ENCODE results near the gene SEC22C. TPM values are rescaled to one million over a fixed set of nuclear protein-coding genes. Genes with fewer than 3 reads are reported as not detected.

Gene SEC22C
- total and polyA plus RNA-seq, 2 of the 4 experiments (the other 2 are of a cell fraction): 24.0 to 43.9 TPM

DNA sequence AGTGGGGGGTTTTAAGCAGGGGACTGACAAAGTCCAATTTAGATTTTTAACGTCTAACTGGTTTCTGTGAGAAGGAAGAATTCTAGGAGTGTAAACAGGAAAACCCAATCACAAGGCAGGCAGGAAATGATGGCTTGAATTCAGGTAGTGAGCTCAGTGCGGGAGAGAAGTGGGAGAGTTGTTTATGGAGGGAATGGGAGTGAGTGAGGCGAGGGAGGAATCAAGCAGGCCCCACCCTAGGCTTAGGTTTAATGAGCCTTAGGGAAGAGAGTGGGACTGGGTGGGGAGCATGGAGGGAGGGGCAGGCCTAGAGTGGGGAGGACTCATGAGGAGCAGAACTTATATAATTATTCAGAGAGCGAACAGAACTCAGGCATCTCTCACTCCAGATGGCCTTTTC, 61.4 kb downstream of the SEC22C start:
- Histone ChIP-seq H2BK15ac (ENCODE audit: low read depth, low read length) (no peak overlapping the region), H3K18ac (ENCODE audit: low read depth, low read length) (no peak overlapping the region), H3K36me3 (ENCODE audit: control insufficient read depth, insufficient read depth, low read length) (no peaks in the 10 kb centered on the region), H4K20me1 (ENCODE audit: insufficient read depth, low read length) (no peaks in the 10 kb centered on the region), H3K79me1 (ENCODE audit: low read depth in 1 of 2, low read length in 2 of 2) (no peaks in the 10 kb centered on the region), H4K91ac (ENCODE audit: insufficient read depth, low read depth, low read length) (no peak overlapping the region), H2BK120ac (ENCODE audit: low read depth, low read length) (no peak overlapping the region), H2BK5ac (ENCODE audit: low read depth, low read length, poor library complexity, severe bottlenecking) (no peak overlapping the region), H3K9ac (ENCODE audit: low read depth, low read length) (no peak overlapping the region), H2AK9ac (replicated peaks; ENCODE audit: low read depth, low read length, poor library complexity) (no peak overlapping the region), H4K8ac (ENCODE audit: low read depth in 2 of 2, low read length in 2 of 2) (no peak overlapping the region), H3K4me1 (ENCODE audit: control insufficient read depth, insufficient read depth, low read length) (no peaks in the 10 kb centered on the region), H3K4ac (ENCODE audit: low read depth, low read length) (no peak overlapping the region), H3K27ac (ENCODE audit: insufficient read depth, low read length) (no peak overlapping the region), H2AK5ac (ENCODE audit: low read depth, low read length) (no peak overlapping the region), H3K9me3 (ENCODE audit: control insufficient read depth, insufficient read depth, low read length) (no peaks in the 10 kb centered on the region), H3K14ac (replicated peaks; ENCODE audit: low read depth, low read length) (no peak overlapping the region), H3K23ac (ENCODE audit: low read depth, low read length) (no peak overlapping the region), H3K4me2 (ENCODE audit: low read depth, low read length) (no peak overlapping the region), H2AFZ (replicated peaks; ENCODE audit: low read length, poor library complexity) (no peak overlapping the region), H3K56ac (ENCODE audit: extremely low read depth, insufficient read depth, low read length) (no peak overlapping the region), H2BK20ac (ENCODE audit: low read depth, low read length) (no peak overlapping the region), H3K27me3 (ENCODE audit: control insufficient read depth, insufficient read depth, low read length) (peaks cover 7% of the 10 kb centered on the region), H4K5ac (ENCODE audit: low read depth, low read length) (no peak overlapping the region), H3K4me3 (ENCODE audit: insufficient read depth, low read depth, low read length) (no peak overlapping the region), H3K9me1 (ENCODE audit: insufficient read depth, low read length) (no peaks in the 10 kb centered on the region)
- in situ Hi-C loops (cut with MboI; ENCODE audit: low sequenced_read_pairs) (no loop called here), dilution Hi-C loops (cut with HindIII; ENCODE audit: low sequenced_read_pairs, unreplicated experiment) (no loop called here), intact Hi-C loops (cut with micrococcal nuclease) (no loop called here)
- ChIA-PET POLR2A (ENCODE audit: unreplicated experiment) (no interaction called here), CTCF (no interaction called here)
- ATAC-seq (ENCODE audit: low read depth) (no peak), DNase-seq (no peak)
- WGBS, 2 experiments (ENCODE audit: extremely low coverage in 2 of 2, insufficient read length in 1 of 2): no CpG with 5 or more reads among the region's 4 CpGs
- no TSS peak for BruUV-seq (replicated peaks)
- TF ChIP-seq MAZ (IDR thresholded peaks at IDR 0.05; ENCODE audit: borderline replicate concordance, low read depth, low read length): no peak
- TF ChIP-seq FOS (IDR thresholded peaks at IDR 0.05; ENCODE audit: low read depth, low read length): no peak
- TF ChIP-seq RCOR1 (IDR thresholded peaks at IDR 0.05; ENCODE audit: insufficient replicate concordance, low read length): no peak
- no peak for TF ChIP-seq POLR2A (IDR thresholded peaks at IDR 0.05; ENCODE audit: low read depth, low read length)
- TF ChIP-seq, protein P1, sequence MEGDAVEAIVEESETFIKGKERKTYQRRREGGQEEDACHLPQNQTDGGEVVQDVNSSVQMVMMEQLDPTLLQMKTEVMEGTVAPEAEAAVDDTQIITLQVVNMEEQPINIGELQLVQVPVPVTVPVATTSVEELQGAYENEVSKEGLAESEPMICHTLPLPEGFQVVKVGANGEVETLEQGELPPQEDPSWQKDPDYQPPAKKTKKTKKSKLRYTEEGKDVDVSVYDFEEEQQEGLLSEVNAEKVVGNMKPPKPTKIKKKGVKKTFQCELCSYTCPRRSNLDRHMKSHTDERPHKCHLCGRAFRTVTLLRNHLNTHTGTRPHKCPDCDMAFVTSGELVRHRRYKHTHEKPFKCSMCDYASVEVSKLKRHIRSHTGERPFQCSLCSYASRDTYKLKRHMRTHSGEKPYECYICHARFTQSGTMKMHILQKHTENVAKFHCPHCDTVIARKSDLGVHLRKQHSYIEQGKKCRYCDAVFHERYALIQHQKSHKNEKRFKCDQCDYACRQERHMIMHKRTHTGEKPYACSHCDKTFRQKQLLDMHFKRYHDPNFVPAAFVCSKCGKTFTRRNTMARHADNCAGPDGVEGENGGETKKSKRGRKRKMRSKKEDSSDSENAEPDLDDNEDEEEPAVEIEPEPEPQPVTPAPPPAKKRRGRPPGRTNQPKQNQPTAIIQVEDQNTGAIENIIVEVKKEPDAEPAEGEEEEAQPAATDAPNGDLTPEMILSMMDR (conservative IDR thresholded peaks at IDR 0.05; ENCODE audit: low read depth, low read length): no peak
- no peak for TF ChIP-seq CEBPB (IDR thresholded peaks at IDR 0.05; ENCODE audit: low read depth, low read length)
- no peak for TF ChIP-seq CHD1 (IDR thresholded peaks at IDR 0.05; ENCODE audit: low read depth, low read length)
- TF ChIP-seq, protein P2, sequence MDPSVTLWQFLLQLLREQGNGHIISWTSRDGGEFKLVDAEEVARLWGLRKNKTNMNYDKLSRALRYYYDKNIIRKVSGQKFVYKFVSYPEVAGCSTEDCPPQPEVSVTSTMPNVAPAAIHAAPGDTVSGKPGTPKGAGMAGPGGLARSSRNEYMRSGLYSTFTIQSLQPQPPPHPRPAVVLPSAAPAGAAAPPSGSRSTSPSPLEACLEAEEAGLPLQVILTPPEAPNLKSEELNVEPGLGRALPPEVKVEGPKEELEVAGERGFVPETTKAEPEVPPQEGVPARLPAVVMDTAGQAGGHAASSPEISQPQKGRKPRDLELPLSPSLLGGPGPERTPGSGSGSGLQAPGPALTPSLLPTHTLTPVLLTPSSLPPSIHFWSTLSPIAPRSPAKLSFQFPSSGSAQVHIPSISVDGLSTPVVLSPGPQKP (IDR thresholded peaks at IDR 0.05; ENCODE audit: borderline replicate concordance, low read depth, low read length): no peak
- TF ChIP-seq, protein P3, sequence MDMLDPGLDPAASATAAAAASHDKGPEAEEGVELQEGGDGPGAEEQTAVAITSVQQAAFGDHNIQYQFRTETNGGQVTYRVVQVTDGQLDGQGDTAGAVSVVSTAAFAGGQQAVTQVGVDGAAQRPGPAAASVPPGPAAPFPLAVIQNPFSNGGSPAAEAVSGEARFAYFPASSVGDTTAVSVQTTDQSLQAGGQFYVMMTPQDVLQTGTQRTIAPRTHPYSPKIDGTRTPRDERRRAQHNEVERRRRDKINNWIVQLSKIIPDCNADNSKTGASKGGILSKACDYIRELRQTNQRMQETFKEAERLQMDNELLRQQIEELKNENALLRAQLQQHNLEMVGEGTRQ (IDR thresholded peaks at IDR 0.05; ENCODE audit: low read depth, low read length): no peak
- no peak for TF ChIP-seq NFE2L2 (IDR thresholded peaks at IDR 0.05; ENCODE audit: low read depth, low read length)
- no peak for TF ChIP-seq RFX5 (IDR thresholded peaks at IDR 0.05; ENCODE audit: low read depth, low read length)
- no peak for TF ChIP-seq SMC3 (IDR thresholded peaks at IDR 0.05; ENCODE audit: low read depth, low read length)
- TF ChIP-seq BHLHE40 (IDR thresholded peaks at IDR 0.05; ENCODE audit: low read depth, low read length): no peak
- TF ChIP-seq RAD21 (IDR thresholded peaks at IDR 0.05; ENCODE audit: low read length): no peak
- no peak for TF ChIP-seq MXI1 (IDR thresholded peaks at IDR 0.05; ENCODE audit: borderline replicate concordance, low read depth, low read length)
- TF ChIP-seq MAFK (IDR thresholded peaks at IDR 0.05; ENCODE audit: low read depth, low read length): no peak

All from IMR-90 (cell line).